ENCODE measurements around the gene TRHDE.

DNA sequence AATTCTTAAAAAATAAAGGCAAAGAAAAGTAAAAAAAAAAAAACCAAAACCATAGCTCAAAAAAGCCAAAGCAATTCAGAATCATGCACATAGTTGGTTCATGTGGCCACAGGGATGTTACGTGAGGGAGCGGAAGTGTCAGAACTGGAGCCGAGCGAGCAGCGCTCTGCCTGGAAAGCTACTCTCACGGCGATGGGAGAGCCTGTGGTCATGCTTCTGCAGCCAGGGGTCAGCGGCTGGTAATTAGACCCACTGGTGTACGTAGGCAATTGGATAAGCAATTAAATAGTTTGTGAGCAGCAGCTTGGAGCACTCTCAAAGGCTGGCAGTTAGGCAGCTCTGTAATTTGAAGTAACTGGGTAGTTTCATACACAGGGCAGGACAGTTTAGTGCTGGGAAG lies 58.1 kb downstream of the TRHDE start:
- TF ChIP-seq, protein P1, sequence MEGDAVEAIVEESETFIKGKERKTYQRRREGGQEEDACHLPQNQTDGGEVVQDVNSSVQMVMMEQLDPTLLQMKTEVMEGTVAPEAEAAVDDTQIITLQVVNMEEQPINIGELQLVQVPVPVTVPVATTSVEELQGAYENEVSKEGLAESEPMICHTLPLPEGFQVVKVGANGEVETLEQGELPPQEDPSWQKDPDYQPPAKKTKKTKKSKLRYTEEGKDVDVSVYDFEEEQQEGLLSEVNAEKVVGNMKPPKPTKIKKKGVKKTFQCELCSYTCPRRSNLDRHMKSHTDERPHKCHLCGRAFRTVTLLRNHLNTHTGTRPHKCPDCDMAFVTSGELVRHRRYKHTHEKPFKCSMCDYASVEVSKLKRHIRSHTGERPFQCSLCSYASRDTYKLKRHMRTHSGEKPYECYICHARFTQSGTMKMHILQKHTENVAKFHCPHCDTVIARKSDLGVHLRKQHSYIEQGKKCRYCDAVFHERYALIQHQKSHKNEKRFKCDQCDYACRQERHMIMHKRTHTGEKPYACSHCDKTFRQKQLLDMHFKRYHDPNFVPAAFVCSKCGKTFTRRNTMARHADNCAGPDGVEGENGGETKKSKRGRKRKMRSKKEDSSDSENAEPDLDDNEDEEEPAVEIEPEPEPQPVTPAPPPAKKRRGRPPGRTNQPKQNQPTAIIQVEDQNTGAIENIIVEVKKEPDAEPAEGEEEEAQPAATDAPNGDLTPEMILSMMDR (IDR thresholded peaks at IDR 0.05; ENCODE audit: low read depth, low read length): no peak
- no peak for TF ChIP-seq EZH2phosphoT487 (IDR thresholded peaks at IDR 0.05; ENCODE audit: low read depth)
